ENCODE results near the gene ROR1.

Gene ROR1

GRCh38 chr1:64010316-64010715 lies 236.5 kb downstream of the ROR1 start:
- DNase-seq (ENCODE audit: low read depth in 2 of 2) = no peak

GRCh38 chr1:64013395-64013794 lies 239.6 kb downstream of the ROR1 start:
- DNase-seq (ENCODE audit: low read depth in 2 of 2) = no peak

DNA sequence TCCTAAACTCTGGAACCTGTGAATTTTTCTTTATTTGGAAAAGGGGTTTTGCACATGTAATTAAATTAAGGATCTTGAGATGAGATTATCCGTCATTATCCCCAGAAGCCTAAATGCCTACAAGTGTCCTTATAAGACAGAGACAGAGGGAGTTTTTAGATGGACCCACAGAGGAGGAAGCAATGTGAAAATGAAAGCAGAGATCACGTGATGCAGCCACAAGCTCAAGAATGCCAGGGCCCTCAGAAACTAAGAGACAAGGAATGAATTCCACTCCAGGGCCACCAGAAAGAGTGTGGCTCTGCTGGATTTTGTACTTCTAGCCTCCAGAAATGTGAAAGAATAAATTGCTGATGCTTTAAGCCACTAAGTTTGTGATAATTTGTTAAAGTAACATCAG lies 246.0 kb downstream of the ROR1 start:
- no peak for DNase-seq (ENCODE audit: low read depth in 2 of 2)

DNA sequence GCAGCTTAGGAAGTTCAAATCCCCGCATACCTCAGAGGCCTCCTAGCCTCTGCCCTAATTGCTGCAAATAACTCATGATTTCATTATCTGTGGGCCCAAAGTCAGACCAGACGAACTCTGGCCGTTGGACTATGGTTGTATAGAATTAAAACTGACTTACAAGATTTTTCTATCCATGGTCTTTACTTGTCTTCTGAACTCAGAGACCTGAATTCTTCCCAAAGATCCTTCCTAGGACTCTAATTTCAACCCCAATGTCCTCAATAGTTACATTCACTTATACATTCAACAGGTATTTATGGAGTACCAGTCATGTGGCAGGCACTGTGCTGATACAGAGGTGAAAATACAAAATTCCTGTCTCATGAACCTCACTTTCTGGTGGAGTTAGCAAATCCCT lies 247.2 kb downstream of the ROR1 start:
- no peak for DNase-seq (ENCODE audit: low read depth in 2 of 2)

DNA sequence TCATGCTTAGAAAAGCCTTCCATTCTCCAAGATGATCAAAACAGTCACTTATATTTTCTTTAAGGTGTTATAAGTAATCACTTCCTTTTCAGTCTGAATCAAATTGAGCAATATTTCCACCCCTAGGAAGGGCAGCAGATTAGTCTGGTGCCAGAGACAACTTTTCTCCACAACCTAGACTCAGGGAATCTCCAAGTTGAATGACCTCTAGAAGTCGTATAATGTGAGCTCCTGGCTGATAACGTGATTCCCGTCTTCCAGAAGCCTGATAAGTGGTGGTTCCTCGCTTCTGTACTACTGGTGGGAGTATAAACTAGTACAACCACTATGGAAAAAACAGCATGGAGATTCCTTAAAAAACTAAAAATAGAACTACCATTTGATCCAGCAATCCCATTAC lies 251.2 kb downstream of the ROR1 start:
- DNase-seq (ENCODE audit: low read depth in 2 of 2) = no peak

DNA sequence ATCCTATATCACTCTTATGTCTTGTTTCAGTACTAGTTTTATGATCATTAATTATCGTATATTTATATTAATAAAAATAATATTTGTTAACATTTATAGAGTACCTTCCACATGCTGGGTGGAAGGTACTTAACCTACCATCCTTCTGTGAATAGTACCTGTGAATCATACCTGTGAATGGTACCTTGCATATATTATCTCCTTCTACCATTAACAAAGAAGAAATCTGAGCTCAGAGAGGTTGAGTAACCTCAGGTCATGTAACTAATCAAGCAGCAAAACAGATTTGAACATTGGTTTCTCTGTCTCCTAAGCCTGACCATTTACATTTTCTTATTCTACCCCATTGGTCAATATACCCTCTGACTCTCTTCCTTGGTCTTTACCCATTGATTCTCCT lies 255.2 kb downstream of the ROR1 start:
- no peak for DNase-seq (ENCODE audit: low read depth in 2 of 2)

GRCh38 chr1:64030411-64030810 lies 256.6 kb downstream of the ROR1 start:
- no peak for DNase-seq (ENCODE audit: low read depth in 2 of 2)

DNA sequence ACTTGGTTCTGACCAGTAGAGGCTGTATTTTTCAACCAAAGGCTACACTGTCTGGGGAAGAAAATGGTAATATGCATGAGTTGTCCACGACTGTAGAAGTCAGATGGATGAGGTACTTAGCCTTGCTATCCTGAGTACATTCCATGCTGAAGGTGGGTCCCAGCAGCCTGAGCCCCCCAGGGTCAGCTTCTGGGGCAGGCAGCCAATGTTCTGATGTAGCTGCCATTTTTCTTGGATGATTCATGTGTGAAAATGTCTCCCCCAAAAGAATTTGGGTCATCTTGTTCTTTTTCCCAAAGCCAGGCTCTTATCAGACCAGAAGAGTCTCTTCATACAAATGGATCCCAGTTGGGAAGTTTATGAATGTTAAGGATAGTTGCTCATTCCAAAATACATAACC lies 257.4 kb downstream of the ROR1 start:
- no peak for DNase-seq (ENCODE audit: low read depth in 2 of 2)

DNA sequence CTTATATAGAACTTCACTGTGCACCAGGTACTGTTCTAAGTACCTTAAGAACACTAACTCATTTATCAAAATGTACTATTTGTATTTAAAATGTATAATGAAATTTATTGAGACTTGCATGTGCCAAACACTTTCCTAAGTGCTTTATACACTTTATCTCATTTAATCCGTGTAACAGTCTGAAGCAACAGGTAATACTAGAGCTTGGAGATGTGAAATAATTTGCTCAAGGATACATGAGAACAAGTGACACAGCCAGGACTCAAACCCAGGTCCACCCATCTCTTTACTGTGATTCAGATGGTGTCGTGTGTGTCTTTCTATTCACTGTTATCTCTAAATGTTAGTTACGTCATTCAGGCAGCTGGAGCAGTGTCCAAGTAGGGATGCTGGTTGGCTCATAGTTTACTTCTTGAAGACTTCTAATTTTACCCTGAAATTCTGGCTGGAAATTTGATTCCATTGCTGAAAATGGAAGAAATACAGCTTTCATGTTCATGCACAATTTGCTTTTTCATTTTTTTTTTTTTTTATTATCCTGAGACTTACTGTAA lies 259.9 kb downstream of the ROR1 start:
- DNase-seq (ENCODE audit: low read depth in 2 of 2) = no peak

GRCh38 chr1:64036549-64036948 lies 262.7 kb downstream of the ROR1 start:
- DNase-seq (ENCODE audit: low read depth in 2 of 2) = no peak

GRCh38 chr1:64038119-64038518 lies 264.3 kb downstream of the ROR1 start:
- no peak for DNase-seq (ENCODE audit: low read depth in 2 of 2)

- DNase-seq (ENCODE audit: low read depth in 2 of 2) = no peak
Observed at GRCh38 chr1:64038965-64039364, 265.1 kb downstream of the ROR1 start.

DNA sequence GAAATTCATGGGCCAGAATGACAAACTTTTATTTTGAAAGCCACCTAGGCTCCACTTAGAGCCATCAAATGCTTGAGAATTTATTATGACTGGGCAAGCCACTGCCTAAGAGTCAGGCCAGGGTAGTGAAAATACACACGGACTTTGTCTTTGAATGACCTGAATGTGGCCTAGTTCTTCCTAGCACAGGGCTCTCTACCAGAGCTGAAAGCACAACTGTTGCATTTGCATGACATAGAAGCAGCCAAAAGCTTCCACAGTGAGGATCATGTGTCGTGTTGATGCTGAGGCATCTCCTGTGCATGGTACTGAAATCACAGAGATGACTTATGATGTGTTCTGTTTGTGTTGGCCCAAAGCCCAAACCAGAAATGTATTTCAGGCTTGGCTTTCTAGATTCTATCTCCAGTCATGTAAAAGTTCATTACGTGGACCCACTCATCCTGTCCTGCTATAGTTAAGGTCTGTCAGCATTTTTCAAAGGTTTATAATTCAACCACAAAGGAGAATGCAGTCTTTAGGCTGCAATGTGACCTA lies 265.6 kb downstream of the ROR1 start:
- DNase-seq (ENCODE audit: low read depth in 2 of 2) = no peak

DNA sequence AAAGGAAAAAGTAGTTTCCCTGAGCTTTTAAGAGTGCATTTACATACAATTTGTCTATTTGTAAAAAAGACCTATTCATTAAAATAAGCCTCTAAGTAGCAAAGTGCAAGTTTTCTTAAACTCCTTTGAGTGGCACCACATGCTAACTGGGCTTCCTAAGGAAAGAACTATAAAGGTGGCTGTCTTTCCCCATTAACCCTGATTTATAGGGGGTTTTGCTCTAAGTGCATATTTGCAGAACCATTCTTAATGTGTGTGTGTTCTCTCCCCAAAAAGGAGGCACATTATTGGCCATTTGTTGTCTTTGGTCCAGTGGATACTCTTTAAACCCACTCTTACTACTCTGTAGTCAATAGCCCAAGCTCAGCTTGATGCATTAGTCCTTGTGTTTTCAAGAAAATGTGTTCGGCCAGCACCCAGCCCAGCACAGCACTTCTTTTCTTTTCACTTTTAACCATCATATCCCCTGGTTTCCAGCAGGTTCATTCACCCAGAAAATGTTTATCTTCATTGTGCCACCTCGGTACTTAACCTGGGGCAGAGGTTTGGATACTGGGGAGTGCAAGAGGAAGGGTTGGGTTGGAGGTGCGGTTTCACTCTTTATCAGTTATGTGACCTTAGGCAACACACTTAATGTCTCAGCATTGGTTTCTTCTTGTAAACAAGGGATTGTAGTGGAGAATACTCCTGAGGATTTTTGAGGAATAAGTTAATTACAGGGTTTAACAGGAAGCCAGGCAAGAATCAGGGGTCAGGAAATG lies 267.7 kb downstream of the ROR1 start:
- no peak for DNase-seq (ENCODE audit: low read depth in 2 of 2)

- no peak for DNase-seq (ENCODE audit: low read depth in 2 of 2)
Observed at GRCh38 chr1:64042331-64043100, 268.7 kb downstream of the ROR1 start.

DNA sequence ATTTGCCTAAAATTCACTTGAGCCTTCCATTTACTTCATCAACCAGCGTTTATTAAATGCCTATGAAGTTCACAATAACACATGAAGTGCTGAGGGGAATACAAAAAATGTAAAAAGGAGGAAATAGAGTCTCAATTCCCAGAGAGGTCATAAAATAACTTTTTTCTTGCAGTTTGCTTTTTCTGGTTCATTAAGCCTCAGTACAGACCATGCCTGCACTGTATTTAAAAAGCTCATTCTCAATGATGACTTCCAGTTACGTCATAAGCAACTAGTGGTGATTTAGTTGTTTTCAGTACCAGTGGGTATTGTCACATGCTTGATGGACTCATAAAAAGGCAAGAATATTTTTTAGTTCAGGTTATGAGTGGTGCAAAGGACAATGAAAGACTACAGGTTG lies 269.5 kb downstream of the ROR1 start:
- DNase-seq (ENCODE audit: low read depth in 2 of 2) = no peak

DNA sequence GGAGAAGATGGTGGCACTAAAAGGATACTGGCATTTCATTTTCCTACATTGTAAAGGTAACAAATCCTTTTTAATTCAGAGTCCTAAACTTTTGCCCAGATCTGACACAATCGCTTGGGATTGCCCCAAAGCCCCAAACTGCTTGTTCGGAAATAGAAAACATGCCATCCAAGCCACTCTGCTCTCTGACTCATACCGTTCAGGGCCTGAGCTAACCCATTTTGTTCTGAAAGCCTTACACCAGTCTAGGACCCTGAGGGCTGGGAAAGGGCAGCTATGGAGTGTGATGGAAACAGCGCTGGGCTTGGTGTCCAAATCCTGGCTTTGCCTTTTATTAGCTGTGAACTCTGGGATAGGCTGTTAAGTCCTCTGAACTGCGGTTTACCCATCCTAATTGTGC lies 270.2 kb downstream of the ROR1 start:
- no peak for DNase-seq (ENCODE audit: low read depth in 2 of 2)

GRCh38 chr1:64046243-64046642 lies 272.4 kb downstream of the ROR1 start:
- no peak for DNase-seq (ENCODE audit: low read depth in 2 of 2)

GRCh38 chr1:64046891-64047290 lies 273.1 kb downstream of the ROR1 start:
- no peak for DNase-seq (ENCODE audit: low read depth in 2 of 2)

DNA sequence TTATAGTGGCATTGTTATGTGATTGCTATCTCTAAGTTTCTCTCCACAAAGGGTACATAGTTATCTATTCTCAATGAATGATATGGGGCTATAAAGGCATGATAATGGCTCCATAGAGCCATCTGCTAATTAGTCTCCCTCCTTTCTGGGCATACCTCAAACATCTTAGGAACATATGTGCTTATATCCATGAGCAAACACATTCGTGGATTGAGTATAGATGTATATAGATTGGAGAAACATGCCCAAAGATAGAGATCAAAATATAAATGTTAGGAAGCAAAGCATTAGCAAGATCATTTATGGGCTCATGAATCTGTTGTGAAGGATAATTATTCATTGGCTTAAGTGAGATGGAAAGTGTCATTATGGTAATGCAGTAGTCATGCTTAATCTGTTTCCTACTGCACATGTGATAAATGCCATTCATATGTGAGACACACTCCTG lies 273.8 kb downstream of the ROR1 start:
- no peak for DNase-seq (ENCODE audit: low read depth in 2 of 2)

DNA sequence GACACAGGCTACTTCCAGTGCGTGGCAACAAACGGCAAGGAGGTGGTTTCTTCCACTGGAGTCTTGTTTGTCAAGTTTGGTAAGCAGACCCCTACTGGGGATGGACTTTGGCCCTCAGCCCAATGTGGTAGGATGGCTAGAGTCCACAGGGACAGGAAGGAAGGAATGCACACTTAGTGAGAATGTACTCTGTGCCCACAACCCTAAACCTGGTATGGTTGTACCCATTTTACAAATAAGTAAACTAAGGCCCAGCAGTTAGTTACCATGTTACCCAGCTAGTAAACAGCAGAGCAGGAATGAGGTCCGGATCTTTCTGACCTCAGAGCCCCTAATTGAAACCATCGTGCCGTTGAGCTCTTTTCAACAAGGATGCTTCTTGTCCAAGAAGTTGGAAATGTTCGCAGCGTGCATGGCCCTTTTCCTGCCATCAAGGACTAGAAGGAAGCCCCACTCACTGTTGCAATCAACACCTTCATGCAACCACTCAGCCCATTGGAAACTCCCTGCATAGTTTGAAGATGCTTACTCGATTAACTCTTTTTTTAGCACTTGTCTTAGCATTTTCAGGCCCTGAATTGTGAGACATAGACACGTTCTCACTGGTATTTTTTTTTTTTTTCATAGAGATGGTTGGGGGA lies 276.2 kb downstream of the ROR1 start:
- DNase-seq (ENCODE audit: low read depth in 2 of 2) = no peak

DNA sequence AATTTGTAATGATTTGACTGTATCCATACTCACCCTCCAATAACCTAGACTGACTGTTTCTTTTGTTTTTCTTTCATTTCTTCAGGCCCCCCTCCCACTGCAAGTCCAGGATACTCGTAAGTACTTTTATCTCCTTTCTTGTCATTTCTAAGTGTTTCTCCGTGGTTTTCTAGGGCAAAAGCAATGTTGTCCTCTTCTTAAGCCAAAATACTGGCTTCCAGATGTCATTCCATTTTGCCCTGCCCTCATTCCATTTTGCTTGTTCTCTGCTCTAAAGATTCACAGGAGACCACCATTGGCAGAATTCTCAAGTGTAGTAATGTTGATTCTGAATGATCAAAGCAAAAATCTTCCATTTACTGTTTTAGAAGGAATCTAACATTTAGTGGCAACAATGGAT lies 276.8 kb downstream of the ROR1 start:
- no peak for DNase-seq (ENCODE audit: low read depth in 2 of 2)

Measured in activated CD4-positive, alpha-beta T cell treated with anti-CD3 and anti-CD28 coated beads for 24 hours (primary cell).